ENCODE measurements around the gene WARS2.

DNA sequence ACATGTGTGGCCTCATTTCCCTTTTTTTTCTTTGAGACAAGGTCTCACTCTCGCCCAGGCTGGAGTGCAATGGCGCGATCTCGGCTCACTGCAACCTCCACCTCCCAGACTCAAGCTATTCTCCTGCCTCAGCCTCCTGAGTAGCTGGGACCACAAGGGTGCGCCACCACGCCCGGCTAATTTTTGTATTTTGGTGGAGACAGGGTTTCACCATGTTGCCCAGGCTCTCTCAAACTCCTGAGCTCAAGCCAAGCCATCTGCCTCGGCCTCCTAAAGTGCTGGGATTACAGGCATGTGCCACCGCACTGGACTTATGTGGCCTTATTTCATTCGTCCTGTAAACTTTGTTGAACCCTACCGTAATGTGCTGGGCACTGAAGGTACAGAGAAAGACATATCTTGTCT lies 569 bp upstream of the WARS2 start:
- TF ChIP-seq, protein P1, sequence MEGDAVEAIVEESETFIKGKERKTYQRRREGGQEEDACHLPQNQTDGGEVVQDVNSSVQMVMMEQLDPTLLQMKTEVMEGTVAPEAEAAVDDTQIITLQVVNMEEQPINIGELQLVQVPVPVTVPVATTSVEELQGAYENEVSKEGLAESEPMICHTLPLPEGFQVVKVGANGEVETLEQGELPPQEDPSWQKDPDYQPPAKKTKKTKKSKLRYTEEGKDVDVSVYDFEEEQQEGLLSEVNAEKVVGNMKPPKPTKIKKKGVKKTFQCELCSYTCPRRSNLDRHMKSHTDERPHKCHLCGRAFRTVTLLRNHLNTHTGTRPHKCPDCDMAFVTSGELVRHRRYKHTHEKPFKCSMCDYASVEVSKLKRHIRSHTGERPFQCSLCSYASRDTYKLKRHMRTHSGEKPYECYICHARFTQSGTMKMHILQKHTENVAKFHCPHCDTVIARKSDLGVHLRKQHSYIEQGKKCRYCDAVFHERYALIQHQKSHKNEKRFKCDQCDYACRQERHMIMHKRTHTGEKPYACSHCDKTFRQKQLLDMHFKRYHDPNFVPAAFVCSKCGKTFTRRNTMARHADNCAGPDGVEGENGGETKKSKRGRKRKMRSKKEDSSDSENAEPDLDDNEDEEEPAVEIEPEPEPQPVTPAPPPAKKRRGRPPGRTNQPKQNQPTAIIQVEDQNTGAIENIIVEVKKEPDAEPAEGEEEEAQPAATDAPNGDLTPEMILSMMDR (IDR thresholded peaks at IDR 0.05) = no peak
- TF ChIP-seq POLR2A (IDR thresholded peaks at IDR 0.05) = no peak

All from right lobe of liver (tissue), 4 donors.